Skeletal muscle satellite cell (primary cell): ENCODE data around the gene TSEN34.
"Not testable (repeated sequence)": the region's sequence is repeated elsewhere in the genome, so short reads cannot be mapped to it uniquely, and the experiment has no call there.

ENCODE experiments used
- H3K27me3 ChIP-seq: 2 replicates; pipeline ENCODE4 v1.7.0; 2013; ENCODE audit warnings: low read length; ENCODE audit not compliant: control insufficient read depth, insufficient read depth
- H3K36me3 ChIP-seq: 2 replicates; pipeline ENCODE4 v1.7.0; 2013; ENCODE audit warnings: mild to moderate bottlenecking, control low read depth, low read length; ENCODE audit not compliant: insufficient read depth
- H3K4me1 ChIP-seq: 2 replicates; pipeline ENCODE4 v1.7.0; 2013; ENCODE audit warnings: low read length; ENCODE audit not compliant: control insufficient read depth, insufficient read depth
- H3K4me2 ChIP-seq: 2 replicates; pipeline ENCODE4 v1.7.0; 2013; ENCODE audit warnings: mild to moderate bottlenecking, low read length
- H3K4me3 ChIP-seq: 2 replicates; pipeline ENCODE4 v1.7.0; 2013; ENCODE audit warnings: low read length
- H3K9ac ChIP-seq: 2 replicates; pipeline ENCODE4 v1.7.0; 2013; ENCODE audit warnings: mild to moderate bottlenecking, low read depth, low read length, moderate library complexity
- H3K9me3 ChIP-seq: replicated peaks from 2 replicates; pipeline ENCODE4 v1.7.0; 2013; ENCODE audit warnings: mild to moderate bottlenecking, control low read depth, low read length

Gene TSEN34

DNA sequence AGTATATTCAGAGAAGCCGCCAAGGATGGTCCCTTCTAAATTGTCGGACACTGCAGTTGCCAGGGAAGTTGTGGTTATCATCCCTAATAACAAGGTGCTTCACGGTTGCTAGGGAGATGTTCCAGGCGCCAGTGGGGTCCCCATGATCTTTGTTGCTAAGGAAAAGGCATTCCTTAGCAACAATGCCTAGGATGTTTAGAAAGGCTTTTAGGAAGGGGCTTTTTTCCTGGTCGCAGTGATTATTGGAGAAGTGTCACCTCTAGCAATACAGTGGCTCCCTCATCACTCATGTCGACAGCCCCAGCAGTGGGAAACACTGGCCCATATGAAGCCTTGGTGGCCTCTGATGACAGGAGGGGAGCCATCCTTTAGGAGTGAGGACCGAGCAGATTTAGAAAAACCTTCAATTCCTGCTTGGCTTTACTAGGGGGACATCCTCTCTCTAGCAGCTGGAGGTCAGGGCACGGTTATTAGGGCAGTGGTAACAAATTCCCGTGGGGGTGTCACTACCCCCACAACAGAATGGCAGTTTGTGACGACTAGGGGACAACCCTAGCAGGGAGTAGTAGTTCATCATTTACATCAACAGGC is 11.8 kb upstream of the TSEN34 start:
- Histone ChIP-seq H3K4me1 (no peaks in the 10 kb centered on the region), H3K36me3 (peaks cover 43% of the 10 kb centered on the region), H3K9ac (no peak overlapping the region), H3K4me2 (no peak overlapping the region), H3K27me3 (no peaks in the 10 kb centered on the region), H3K4me3 (no peak overlapping the region), H3K9me3 (no peaks in the 10 kb centered on the region)

GRCh38 chr19:54179921-54180461 is 11.1 kb upstream of the TSEN34 start:
- Histone ChIP-seq H3K27me3 (no peaks in the 10 kb centered on the region), H3K4me3 (no peak overlapping the region), H3K36me3 (peaks cover 43% of the 10 kb centered on the region)

DNA sequence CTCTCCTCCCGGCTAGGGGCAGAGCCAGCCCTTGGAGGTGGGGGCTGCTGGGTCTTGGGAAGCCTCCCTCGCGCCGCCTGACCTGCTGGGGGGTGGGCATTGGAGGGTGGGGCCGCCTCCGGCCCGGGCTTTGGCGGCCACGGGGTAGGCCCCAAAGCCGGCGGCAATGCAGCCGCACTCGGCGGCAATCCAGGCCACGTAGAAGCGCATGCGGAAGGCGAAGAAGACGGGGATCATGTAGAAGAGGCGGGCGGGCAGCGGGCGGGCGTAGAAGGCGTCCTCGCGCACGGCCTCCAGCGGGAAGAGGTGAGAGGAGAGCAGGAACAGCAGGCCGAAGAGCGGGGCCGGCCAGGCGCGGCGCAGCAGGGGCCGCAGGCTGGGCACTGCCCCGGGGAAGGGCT is 10.4 kb upstream of the TSEN34 start:
- H3K9me3 ChIP-seq, result no peaks in the 10 kb centered on the region
- H3K9ac ChIP-seq, result no peak overlapping the region
- no peak overlapping the region for H3K4me3 ChIP-seq
- H3K4me1 ChIP-seq, result no peaks in the 10 kb centered on the region
- H3K36me3 ChIP-seq, result peaks cover 46% of the 10 kb centered on the region
- no peaks in the 10 kb centered on the region for H3K27me3 ChIP-seq
- no peak overlapping the region for H3K4me2 ChIP-seq

More at GRCh38 chr19:54179921-54180461, 11.1 kb upstream of the TSEN34 start:
- no peak overlapping the region for H3K9ac ChIP-seq
- H3K4me1 ChIP-seq, result no peaks in the 10 kb centered on the region
- no peaks in the 10 kb centered on the region for H3K9me3 ChIP-seq
- no peak overlapping the region for H3K4me2 ChIP-seq

GRCh38 chr19:54181894-54182293 is 9.2 kb upstream of the TSEN34 start:
- H3K4me2 ChIP-seq, H3K4me1 ChIP-seq, H3K9ac ChIP-seq, H3K9me3 ChIP-seq, H3K27me3 ChIP-seq, H3K4me3 ChIP-seq: not testable (repeated sequence)
- peaks cover 46% of the 10 kb centered on the region for H3K36me3 ChIP-seq

GRCh38 chr19:54183431-54183830 is 7.7 kb upstream of the TSEN34 start:
- Histone ChIP-seq H3K4me3 (no peak overlapping the region), H3K9me3 (no peaks in the 10 kb centered on the region), H3K27me3 (no peaks in the 10 kb centered on the region), H3K4me1 (peaks cover 5% of the 10 kb centered on the region), H3K4me2 (no peak overlapping the region), H3K9ac (no peak overlapping the region), H3K36me3 (peaks cover 46% of the 10 kb centered on the region)

- Histone ChIP-seq H3K36me3 (peaks cover 25% of the 10 kb centered on the region), H3K9ac (no peak overlapping the region), H3K4me2 (no peak overlapping the region), H3K9me3 (no peaks in the 10 kb centered on the region), H3K4me3 (no peak overlapping the region), H3K27me3 (no peaks in the 10 kb centered on the region), H3K4me1 (peaks cover 7% of the 10 kb centered on the region)
Observed at GRCh38 chr19:54186351-54186750, 4.8 kb upstream of the TSEN34 start.

DNA sequence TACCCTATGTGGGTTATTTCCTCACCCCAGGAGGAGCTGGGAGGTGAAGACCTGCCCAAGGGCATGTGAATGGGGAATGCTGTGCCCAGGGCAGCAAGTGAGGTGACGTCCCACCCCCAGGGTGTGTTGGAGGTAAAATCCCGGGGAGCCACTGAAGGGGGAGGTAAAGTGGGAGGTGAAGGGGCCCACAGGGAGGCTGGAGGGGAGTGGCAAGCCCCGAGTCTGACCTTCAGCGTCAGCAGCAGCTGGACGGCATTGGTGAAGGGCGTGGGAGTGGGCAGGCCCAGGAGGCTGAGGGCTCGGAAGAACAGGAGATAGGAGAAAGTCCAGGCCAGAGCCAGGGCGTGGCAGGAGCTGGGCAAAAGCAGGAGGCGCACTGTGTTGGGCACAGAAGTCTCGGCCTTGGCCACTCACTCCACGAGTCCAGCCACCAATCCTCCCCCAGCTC is 4.2 kb upstream of the TSEN34 start:
- H3K4me2 ChIP-seq, result no peak overlapping the region
- no peaks in the 10 kb centered on the region for H3K27me3 ChIP-seq
- no peak overlapping the region for H3K9ac ChIP-seq
- H3K36me3 ChIP-seq, result peaks cover 25% of the 10 kb centered on the region
- H3K4me3 ChIP-seq, result no peak overlapping the region
- peaks cover 11% of the 10 kb centered on the region for H3K4me1 ChIP-seq
- H3K9me3 ChIP-seq, result no peaks in the 10 kb centered on the region

DNA sequence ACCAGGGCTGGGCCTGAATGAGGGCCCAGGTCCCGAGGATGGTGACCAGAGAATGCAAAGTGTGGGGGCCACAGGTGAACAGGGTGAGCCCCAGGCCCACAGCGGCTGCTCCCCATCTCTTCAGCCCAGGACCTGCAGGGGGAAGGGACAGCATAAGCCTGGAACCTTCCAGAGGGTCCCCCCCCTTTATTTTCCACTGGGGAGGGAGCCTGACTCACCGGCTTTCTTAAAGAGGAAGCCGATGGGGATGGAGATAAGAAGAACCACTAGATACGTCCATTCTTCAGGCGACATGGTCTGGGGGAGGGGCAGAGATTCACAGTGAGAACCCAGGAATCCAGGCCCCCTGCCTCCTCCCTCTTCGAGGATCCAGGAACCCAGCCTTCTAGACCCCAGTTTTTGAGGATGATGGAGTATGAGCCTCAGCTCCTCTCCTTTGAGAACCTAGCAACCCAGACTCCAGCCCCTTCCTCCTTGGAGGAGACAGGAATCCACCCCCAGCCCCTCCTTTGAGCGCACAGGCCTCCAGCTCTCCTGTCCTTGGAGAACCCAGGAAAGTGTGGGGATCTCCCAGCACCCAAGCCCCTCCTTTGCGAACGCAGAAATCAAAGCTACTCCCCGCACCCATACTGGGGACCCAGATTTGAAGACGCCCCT is 2.8 kb upstream of the TSEN34 start:
- H3K9ac ChIP-seq, result peak overlapping the region; percentile 96
- peak overlapping the region; percentile 87 for H3K4me2 ChIP-seq
- H3K4me1 ChIP-seq, result peaks cover 18% of the 10 kb centered on the region
- H3K27me3 ChIP-seq, result no peaks in the 10 kb centered on the region
- no peaks in the 10 kb centered on the region for H3K9me3 ChIP-seq
- H3K36me3 ChIP-seq, result peaks cover 31% of the 10 kb centered on the region
- H3K4me3 ChIP-seq, result peak overlapping the region; percentile 92

DNA sequence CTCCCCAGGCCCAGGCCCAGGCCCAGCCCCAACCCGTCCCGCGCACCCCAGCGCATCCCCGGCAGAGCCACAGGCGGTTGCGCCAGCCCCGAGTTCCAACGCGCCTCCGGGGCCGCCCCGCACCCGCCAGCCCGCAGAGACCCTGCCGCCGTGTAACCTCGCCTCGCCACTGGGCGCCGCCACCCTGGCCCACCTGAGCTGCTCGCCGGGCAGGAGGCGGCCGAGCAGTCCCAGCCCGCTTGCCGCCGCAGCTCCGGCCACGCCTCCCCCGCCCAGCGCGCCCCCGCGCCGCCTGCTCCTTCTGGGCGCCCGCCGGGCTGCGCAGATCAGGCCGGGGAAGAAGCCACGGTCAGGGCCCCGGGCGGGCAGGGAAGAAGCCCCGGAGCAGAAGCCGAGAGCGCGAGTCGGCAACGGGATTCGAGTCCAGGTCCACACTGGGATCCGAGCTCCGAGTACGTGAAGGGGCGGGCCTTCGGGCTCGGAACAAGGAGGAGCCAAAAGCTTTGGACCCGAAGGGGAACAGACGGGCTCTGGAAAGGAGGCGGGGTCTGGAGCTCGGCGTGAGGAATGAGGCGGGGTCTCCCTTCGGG is 1.9 kb upstream of the TSEN34 start, which contains the start of gene MBOAT7:
MBOAT7 (minus strand) TSS at position 436 of the 590 bp plus-strand sequence. CDS start 1,072 bp downstream, outside the sequence.
- no peaks in the 10 kb centered on the region for H3K9me3 ChIP-seq
- H3K4me3 ChIP-seq, result peak within 1 kb of the TSS; percentile 92
- H3K4me2 ChIP-seq, result peak within 1 kb of the TSS; percentile 92
- H3K27me3 ChIP-seq, result no peaks in the 10 kb centered on the region
- H3K9ac ChIP-seq, result peak within 1 kb of the TSS; percentile 96
- peaks cover 18% of the 10 kb centered on the region for H3K4me1 ChIP-seq
- peaks cover 30% of the 10 kb centered on the region for H3K36me3 ChIP-seq

DNA sequence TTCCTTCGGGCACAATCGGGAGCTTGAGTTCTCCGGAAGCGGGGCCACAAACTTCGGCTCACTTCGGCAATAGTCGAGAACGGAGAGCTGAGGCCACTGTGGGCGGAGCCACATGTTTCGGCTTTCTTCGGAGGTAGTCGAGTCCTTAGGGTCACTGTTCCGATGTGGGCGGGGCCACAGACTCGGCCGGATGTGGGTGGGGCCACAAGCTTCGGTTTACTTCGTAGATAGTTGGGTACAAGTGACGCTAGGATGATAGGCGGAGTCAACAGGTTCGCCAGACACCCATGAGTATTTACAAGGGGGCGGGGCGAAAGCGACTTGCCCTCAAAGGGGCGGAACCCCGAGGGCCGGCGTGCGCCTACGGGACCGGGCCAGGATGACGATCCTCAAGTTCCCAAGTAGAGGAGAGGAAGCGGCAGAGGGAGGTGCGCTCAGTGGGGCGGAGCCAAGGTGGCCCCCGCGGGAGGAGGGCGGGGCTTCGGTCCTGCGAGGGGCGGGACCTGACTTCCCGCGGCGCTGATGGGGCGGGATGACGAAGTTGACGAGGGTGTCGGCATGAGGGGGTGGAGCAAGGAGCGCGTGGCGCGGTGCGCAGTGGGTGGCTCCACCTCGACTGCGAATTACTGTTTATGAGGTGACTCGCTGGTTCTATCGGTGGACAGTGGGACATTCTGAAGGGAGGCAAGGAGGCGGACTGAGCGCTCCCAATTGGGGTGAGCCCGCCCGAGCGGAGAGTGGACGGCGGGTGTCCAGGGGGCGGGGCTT is 1.2 kb upstream of the TSEN34 start:
- H3K27me3 ChIP-seq, result no peaks in the 10 kb centered on the region
- H3K4me3 ChIP-seq, result peak overlapping the region; percentile 92
- peak overlapping the region; percentile 96 for H3K9ac ChIP-seq
- H3K36me3 ChIP-seq, result peaks cover 30% of the 10 kb centered on the region
- peak overlapping the region; percentile 92 for H3K4me2 ChIP-seq
- peaks cover 18% of the 10 kb centered on the region for H3K4me1 ChIP-seq
- H3K9me3 ChIP-seq, result no peaks in the 10 kb centered on the region

DNA sequence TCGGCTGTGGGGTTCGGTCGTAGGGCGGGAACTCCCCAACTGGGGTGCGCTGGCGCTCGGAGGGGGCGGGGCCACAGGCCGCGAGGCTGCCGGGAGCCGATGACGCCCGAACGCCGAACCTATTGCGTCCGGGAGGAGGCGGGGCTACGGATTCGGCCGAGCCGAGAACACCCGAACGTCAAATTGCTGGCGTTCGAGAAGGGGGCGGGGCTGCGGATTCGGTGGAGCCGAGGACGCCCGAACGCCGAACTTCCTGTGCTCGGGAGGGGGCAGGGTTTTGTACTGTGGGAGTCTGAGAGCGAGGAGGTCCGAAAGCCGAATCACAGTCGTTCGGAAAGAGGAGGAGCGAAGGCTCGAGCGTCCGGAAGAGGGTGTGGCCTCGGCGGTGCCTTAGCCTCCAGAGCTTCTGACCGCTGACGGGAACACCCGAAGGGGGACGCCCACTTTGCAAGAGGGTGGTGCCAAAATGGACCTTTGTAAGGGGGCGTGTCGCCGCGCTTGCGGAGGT is 551 bp upstream of the TSEN34 start:
- Histone ChIP-seq H3K9ac (peak overlapping the region; percentile 96), H3K4me2 (peak overlapping the region; percentile 92), H3K36me3 (peaks cover 26% of the 10 kb centered on the region), H3K4me1 (peaks cover 18% of the 10 kb centered on the region), H3K27me3 (no peaks in the 10 kb centered on the region), H3K9me3 (no peaks in the 10 kb centered on the region), H3K4me3 (peak overlapping the region; percentile 90)
